Stomach (tissue), 9 donors: ENCODE data around the gene F2R. TPM values are rescaled to one million over a fixed set of nuclear protein-coding genes. Genes with fewer than 3 reads are reported as not detected.

ENCODE experiments used
- DNase-seq, 2 donors: peaks; one replicate each; pipeline versions ENCODE4 v3.0.0 to v3.0.0-alpha.2; 2013 to 2019
- H3K27ac ChIP-seq, 5 donors: fragments of 200-600 bp in 4 of 5; sonication (generic) in 4 of 5; one replicate each; pipeline ENCODE4 v1.5.1; 2013 to 2019; ENCODE audit warnings: mild to moderate bottlenecking in 1 of 5, moderate library complexity in 1 of 5
- H3K27me3 ChIP-seq, 3 donors: fragments of 200-600 bp; sonication (generic); one replicate each; pipeline ENCODE4 v1.5.1; 2017 to 2019; ENCODE audit warnings: mixed run types in 1 of 3
- H3K36me3 ChIP-seq, 4 donors: fragments of 200-600 bp; sonication (generic); 1 replicate in 3 of 4; 2 replicates in 1 of 4; pipeline ENCODE4 v1.5.1; 2016 to 2019
- H3K4me1 ChIP-seq, 4 donors: fragments of 200-600 bp; sonication (generic); one replicate each; pipeline ENCODE4 v1.5.1; 2016 to 2019
- H3K4me3 ChIP-seq, 4 donors: fragments of 200-600 bp; sonication (generic) in 3 of 4; one replicate each; pipeline ENCODE4 v1.5.1; 2016 to 2019; ENCODE audit warnings: mild to moderate bottlenecking in 1 of 4
- H3K9me3 ChIP-seq, 4 donors: fragments of 200-600 bp; sonication (generic); one replicate each; pipeline ENCODE4 v1.5.1; 2016 to 2019
- EP300 ChIP-seq: sonication (generic); formaldehyde crosslinking; IDR thresholded peaks from one replicate; pipeline ENCODE4 v1.6.1; 2017; ENCODE audit warnings: antibody characterized with exemption
- POLR2A ChIP-seq, 4 donors: fragments of 450-650 bp; IDR thresholded peaks; one replicate each; pipeline ENCODE4 v1.6.1; 2016; ENCODE audit warnings: antibody characterized with exemption in 4 of 4, control low read depth in 2 of 4, mild to moderate bottlenecking in 1 of 4, moderate library complexity in 1 of 4
- POLR2AphosphoS5 ChIP-seq, 3 donors: sonication (generic); formaldehyde crosslinking; IDR thresholded peaks; one replicate each; pipeline ENCODE4 v1.6.1; 2016; ENCODE audit warnings: antibody characterized with exemption in 3 of 3
- WGBS, 5 donors: extraction: QIAGEN DNeasy Blood & Tissue Kit in 3 of 5; methylation state at CpG; one replicate each; pipeline versions ENCODE4 v1.1.5 to v1.1.7; 2013 to 2018; 5-methylcytosine and 5-hydroxymethylcytosine counted together
- intact Hi-C: fragments of 100-400 bp; cut with DNase I; formaldehyde crosslinking; loops from one replicate; pipeline ENCODE4 v1.15.1; 2023; ENCODE audit warnings: low total_unique reads
- polyA plus RNA-seq, 3 donors: library from polyadenylated mRNA; stranded (reverse); fragments of 200-250 nt; gene quantifications; one replicate each; pipeline ENCODE4 v1.2.3, GENCODE V29; 2013
- total RNA-seq, 5 donors: library from RNA; depleted of rRNA; stranded (reverse); fragments of >200 nt; gene quantifications; one replicate each; pipeline versions ENCODE4 v1.1.0 to v1.2.3, GENCODE V29; 2014 to 2016
- TF ChIP-seq, protein P1 (sequence below), 7 experiments: fragments of 450-650 bp in 4 of 7; fragments of 200-600 bp in 3 of 7; sonication (generic) in 3 of 7; IDR thresholded peaks; one replicate each; pipeline ENCODE4 v1.5.1; 2016 to 2019; ENCODE audit warnings: antibody characterized with exemption in 7 of 7, control low read depth in 2 of 7, mild to moderate bottlenecking in 1 of 7
- donor health status: healthy with polysubstance abuse.
- donor health status: Bipolar disorder and iron deficiency.
- donor health status: healthy.

Gene F2R
- total and polyA plus RNA-seq, 8 donors = 1.4 to 16.2 (median 5.8) TPM; not detected in 1

DNA sequence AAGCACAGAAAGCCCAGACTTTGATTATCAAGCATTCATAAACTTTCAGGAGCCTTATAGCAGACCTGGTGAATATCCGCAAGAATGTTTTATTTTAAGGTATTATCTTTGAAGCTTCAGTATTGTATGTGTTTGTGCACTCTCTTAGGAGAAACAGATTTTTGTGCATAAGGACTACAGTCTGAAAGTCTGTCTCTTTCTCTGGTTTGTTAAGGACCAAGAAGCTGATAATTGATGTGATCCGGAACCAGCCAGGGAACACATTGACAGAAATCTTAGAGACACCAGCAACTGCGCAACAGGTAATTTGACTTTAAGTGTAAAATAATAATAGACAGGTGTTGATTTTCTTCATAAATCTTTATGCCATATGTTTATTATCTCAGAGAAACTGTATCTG, 22.8 kb upstream of the F2R start:
- intact Hi-C loops = no loop called here
- 84 to 100% (median 97%) methylated on average over 3 of the region's 3 CpGs for WGBS, 5 donors
- Histone ChIP-seq H3K27ac (no peak overlapping the region), H3K4me1 (peaks cover 5 to 17% (median 13%) of the 10 kb centered on the region in 4 donors), H3K36me3 (peaks cover 0 to 55% (median 32%) of the 10 kb centered on the region in 4 donors), H3K4me3 (no peak overlapping the region), H3K27me3 (no peaks in the 10 kb centered on the region), H3K9me3 (no peaks in the 10 kb centered on the region)
- no peak for DNase-seq
- TF ChIP-seq, protein P1, sequence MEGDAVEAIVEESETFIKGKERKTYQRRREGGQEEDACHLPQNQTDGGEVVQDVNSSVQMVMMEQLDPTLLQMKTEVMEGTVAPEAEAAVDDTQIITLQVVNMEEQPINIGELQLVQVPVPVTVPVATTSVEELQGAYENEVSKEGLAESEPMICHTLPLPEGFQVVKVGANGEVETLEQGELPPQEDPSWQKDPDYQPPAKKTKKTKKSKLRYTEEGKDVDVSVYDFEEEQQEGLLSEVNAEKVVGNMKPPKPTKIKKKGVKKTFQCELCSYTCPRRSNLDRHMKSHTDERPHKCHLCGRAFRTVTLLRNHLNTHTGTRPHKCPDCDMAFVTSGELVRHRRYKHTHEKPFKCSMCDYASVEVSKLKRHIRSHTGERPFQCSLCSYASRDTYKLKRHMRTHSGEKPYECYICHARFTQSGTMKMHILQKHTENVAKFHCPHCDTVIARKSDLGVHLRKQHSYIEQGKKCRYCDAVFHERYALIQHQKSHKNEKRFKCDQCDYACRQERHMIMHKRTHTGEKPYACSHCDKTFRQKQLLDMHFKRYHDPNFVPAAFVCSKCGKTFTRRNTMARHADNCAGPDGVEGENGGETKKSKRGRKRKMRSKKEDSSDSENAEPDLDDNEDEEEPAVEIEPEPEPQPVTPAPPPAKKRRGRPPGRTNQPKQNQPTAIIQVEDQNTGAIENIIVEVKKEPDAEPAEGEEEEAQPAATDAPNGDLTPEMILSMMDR (IDR thresholded peaks at IDR 0.05) = no peak
- TF ChIP-seq POLR2AphosphoS5 (IDR thresholded peaks at IDR 0.05) = no peak
- TF ChIP-seq POLR2A (IDR thresholded peaks at IDR 0.05) = no peak
- TF ChIP-seq EP300 = no peak

DNA sequence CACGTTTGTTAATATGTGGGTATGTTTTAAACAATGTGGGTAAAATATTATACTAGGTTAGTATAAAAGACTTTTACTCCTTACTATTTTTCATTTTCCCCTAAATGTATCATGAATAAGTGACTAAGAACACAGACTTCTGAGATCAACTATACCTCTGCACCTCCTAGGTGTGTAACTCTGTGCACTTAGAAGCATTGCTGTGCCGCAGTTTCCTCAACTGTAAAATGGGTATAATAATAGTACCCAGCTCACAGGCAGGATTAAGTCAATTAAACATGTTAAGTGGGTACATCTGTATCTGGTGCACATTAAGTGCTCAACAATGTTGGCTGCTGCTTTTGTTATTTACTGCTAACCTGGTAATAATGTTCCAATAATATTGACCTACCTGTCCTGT, 21.6 kb upstream of the F2R start:
- intact Hi-C loops = no loop called here
- 50 to 73% (median 51%) methylated on average over 2 of the region's 2 CpGs for WGBS, 5 donors
- H3K27ac ChIP-seq = no peak overlapping the region
- no peak for DNase-seq
- H3K9me3 ChIP-seq = no peaks in the 10 kb centered on the region
- no peaks in the 10 kb centered on the region for H3K27me3 ChIP-seq
- peaks cover 5 to 17% (median 13%) of the 10 kb centered on the region in 4 donors for H3K4me1 ChIP-seq
- TF ChIP-seq, protein P1 (IDR thresholded peaks at IDR 0.05) = no peak
- TF ChIP-seq POLR2A (IDR thresholded peaks at IDR 0.05) (no peak), EP300 (no peak), POLR2AphosphoS5 (IDR thresholded peaks at IDR 0.05) (no peak)
- no peak overlapping the region for H3K4me3 ChIP-seq
- H3K36me3 ChIP-seq = peaks cover 0 to 55% (median 34%) of the 10 kb centered on the region in 4 donors

DNA sequence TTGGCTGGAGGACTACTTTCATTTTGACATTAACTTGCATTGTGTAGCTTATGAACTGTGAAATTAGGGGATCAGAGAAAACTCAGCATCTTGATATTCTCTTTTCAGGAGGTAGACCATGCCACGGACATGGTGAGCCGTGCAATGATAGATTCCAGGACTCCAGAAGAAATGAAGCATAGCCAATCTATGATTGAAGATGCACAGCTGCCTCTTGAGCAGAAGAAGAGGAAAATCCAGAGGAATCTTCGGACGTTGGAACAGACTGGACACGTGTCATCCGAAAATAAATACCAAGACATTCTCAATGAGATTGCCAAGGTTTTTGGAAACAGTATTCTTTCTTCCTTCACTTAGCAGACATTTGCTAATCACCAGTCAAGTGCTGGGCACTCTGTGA, 20.6 kb upstream of the F2R start:
- no peak for DNase-seq
- Histone ChIP-seq H3K27ac (no peak overlapping the region), H3K9me3 (no peaks in the 10 kb centered on the region), H3K4me1 (peaks cover 5 to 17% (median 13%) of the 10 kb centered on the region in 4 donors), H3K36me3 (peaks cover 0 to 60% (median 33%) of the 10 kb centered on the region in 4 donors), H3K27me3 (no peaks in the 10 kb centered on the region), H3K4me3 (no peak overlapping the region)
- 79 to 92% (median 83%) methylated on average over 6 of the region's 6 CpGs for WGBS, 5 donors
- intact Hi-C loops = no loop called here
- TF ChIP-seq, protein P1 (IDR thresholded peaks at IDR 0.05) = no peak
- no peak for TF ChIP-seq POLR2A (IDR thresholded peaks at IDR 0.05)
- no peak for TF ChIP-seq POLR2AphosphoS5 (IDR thresholded peaks at IDR 0.05)
- no peak for TF ChIP-seq EP300

DNA sequence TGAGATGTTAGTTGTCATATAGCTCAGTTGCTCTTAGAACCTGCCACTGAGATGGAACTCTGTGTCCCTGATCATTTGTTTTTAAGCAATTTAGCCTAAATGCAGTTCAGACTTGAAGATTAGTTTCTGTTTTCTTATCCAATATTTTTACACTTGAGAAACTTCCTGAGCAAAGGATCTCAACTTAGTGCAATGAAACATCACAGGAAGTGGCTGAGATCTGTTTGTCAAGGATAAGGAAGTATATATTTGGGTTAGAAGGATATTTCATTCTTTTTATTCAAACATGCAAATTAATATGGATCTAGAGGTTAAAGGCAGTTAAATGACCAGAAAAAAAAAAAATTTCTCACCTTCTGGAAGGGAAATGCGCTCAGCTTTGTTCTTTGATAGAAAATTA, 19.7 kb upstream of the F2R start:
- Histone ChIP-seq H3K4me1 (peaks cover 4 to 8% (median 5%) of the 10 kb centered on the region in 4 donors), H3K4me3 (no peak overlapping the region), H3K27me3 (no peaks in the 10 kb centered on the region), H3K36me3 (peaks cover 5 to 69% (median 40%) of the 10 kb centered on the region in 4 donors), H3K9me3 (no peaks in the 10 kb centered on the region), H3K27ac (peak overlapping the region in 1 of 5 donors; percentile 18)
- TF ChIP-seq POLR2A (IDR thresholded peaks at IDR 0.05) = no peak
- no peak for TF ChIP-seq POLR2AphosphoS5 (IDR thresholded peaks at IDR 0.05)
- TF ChIP-seq EP300 = no peak
- TF ChIP-seq, protein P1 (IDR thresholded peaks at IDR 0.05) = no peak
- no peak for DNase-seq
- WGBS, 5 donors = 84 to 95% (median 89%) methylated on average over 1 of the region's 1 CpG
- intact Hi-C loops = no loop called here
